GM21825 (cell line): ENCODE results near the gene FEZF1.

Source experiments
- ATAC-seq: cut with Tn5 transposase; IDR thresholded peaks from one replicate; pipeline ENCODE4 v1.9.1; 2021; ENCODE audit warnings: mild to moderate bottlenecking, moderate library complexity; ENCODE audit not compliant: unreplicated experiment

FEZF1 gene

GRCh38 chr7:122304319-122304975, at the start of gene FEZF1:
Gene FEZF1, minus strand, starts transcription at chr7:122304750. Its CDS starts 313 bp downstream, at chr7:122304437.
- ATAC-seq = no peak

GRCh38 chr7:122352454-122352853, 47.9 kb upstream of the FEZF1 start:
- ATAC-seq = no peak

- ATAC-seq = no peak
Observed at GRCh38 chr7:122350701-122351100, 46.2 kb upstream of the FEZF1 start.

GRCh38 chr7:122344303-122344620, 39.7 kb upstream of the FEZF1 start:
- no peak for ATAC-seq

GRCh38 chr7:122343601-122344302, 39.2 kb upstream of the FEZF1 start:
- no peak for ATAC-seq

GRCh38 chr7:122340427-122340826, 35.9 kb upstream of the FEZF1 start:
- ATAC-seq = no peak

GRCh38 chr7:122339145-122339904, 34.8 kb upstream of the FEZF1 start:
- ATAC-seq = no peak

- ATAC-seq = no peak
Observed at GRCh38 chr7:122337011-122337410, 32.5 kb upstream of the FEZF1 start.

- ATAC-seq = no peak
Observed at GRCh38 chr7:122329145-122329802, 24.7 kb upstream of the FEZF1 start.

GRCh38 chr7:122327969-122328368, 23.4 kb upstream of the FEZF1 start:
- no peak for ATAC-seq

GRCh38 chr7:122316467-122317388, 12.2 kb upstream of the FEZF1 start:
- no peak for ATAC-seq

GRCh38 chr7:122315507-122316466, 11.2 kb upstream of the FEZF1 start:
- no peak for ATAC-seq

- ATAC-seq = no peak
Observed at GRCh38 chr7:122314284-122314683, 9.7 kb upstream of the FEZF1 start.

- ATAC-seq = no peak
Observed at GRCh38 chr7:122312789-122313188, 8.2 kb upstream of the FEZF1 start.

- ATAC-seq = no peak
Observed at GRCh38 chr7:122311734-122312450, 7.3 kb upstream of the FEZF1 start.

- no peak for ATAC-seq
Observed at GRCh38 chr7:122311050-122311700, 6.6 kb upstream of the FEZF1 start.

- no peak for ATAC-seq
Observed at GRCh38 chr7:122310119-122311021, 5.8 kb upstream of the FEZF1 start.
